ENCODE measurements around the gene INPP5A.
A peak's percentile ranks its signal among the peaks of the same experiment; 100 is the strongest.
"Not testable (repeated sequence)": the region's sequence is repeated elsewhere in the genome, so short reads cannot be mapped to it uniquely, and the experiment has no call there.

INPP5A gene

DNA sequence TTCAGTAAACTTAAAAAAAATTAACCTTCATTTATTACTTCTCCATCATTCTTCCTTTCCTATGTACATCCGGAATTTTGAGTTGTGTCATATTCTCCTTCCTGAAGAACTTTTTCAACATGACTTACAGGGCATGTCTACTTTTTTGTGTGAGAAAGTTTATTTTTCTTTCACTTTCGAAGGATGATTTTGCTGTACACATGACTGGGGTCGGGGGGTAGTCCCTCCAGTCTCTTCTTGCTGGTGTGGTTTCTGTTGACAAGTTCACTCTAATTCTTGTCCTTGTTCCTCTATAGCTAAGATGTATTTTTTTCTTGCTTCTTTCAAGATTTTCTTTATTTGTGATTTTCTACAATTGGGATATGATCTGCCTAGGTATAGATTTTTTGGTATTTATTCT lies 55.8 kb downstream of the INPP5A start:
- DNase-seq (ENCODE audit: low spot score) (no peak), FAIRE-seq (no peak)

DNA sequence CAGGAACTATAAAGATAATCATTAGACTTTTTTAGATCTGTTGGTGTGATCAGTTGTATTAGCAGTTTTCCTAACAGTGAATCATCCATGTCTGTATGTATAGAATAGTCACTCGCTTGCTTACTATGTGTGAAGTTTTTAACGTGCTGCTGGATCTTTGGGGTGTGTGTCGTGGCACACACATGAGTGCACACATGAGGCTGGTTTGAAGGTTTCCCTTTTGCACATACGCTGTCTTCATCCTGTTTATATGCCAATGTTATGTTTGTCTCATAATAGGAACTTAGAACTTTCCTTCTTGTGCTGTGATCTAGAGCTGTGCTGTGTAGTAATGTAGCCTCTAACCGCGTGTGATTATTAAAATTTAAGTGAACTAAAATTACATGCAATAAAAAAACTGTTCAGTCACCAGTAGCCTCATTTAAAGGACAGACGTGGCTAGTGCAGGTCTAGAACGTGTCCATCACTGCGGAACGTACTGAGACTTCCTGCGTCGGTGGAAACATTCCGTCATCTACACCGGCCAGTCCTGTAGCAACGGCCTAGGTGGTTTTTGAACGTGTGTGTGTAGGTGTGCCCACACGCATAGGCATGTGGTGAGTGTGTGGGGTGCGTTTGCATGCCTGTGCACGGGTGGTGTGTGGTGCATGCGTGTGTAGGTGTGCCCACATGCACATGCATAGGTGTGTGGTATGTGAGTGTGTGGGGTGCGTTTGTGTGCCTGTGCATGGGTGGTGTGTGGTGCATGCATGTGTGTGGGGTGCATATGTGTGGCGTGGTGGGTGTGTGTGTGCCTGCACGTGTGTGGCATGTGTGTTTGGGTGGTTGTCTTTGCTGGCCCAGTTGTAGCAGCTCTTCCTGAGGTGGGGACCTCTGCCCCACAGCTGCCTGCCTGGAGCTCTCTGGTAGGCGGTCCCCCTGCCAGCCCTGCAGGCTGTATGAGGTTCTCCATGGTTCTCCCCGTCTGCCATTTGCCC lies 56.6 kb downstream of the INPP5A start:
- DNase-seq (ENCODE audit: low spot score) = no peak
- no peak for FAIRE-seq

DNA sequence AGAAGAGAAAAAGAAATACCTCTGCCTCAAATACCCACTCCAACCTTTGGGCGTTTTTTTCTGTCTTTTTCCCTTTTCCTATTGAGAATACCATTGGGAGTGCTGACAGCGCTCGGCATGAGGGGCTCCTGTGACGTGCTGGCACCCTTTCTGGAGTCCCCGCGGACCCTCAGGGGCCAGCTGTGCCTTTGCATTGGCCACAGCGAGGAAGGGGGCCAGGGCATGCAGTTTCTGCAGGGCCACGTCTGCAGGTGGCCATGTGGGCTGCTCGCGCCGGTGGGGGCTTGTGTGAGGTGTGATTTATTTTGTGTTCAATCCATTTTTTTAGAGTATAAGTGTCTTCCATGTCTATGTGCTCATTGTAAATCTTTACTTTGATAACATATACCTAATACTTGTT lies 57.4 kb downstream of the INPP5A start:
- DNase-seq (ENCODE audit: low spot score) (no peak), FAIRE-seq (no peak)

DNA sequence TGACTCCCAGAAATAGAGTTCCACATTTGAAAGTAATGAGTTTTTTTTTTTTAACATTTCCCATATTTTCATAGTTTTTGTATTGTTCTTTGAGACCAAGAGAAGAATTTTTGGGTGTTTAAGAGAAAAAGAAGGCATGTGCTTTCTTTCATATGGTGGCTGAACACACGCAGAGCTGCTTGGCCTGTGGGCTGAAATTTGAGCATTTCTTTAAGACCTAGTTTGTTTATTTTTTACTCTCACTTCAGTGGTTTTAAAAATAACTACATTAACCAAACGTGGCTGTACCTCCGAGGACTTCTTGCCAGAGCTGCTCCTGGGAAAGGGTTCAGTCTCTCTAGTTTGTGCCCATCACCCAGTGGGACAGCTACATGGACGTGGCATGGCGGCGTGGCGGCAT lies 58.3 kb downstream of the INPP5A start:
- FAIRE-seq (no peak), DNase-seq (ENCODE audit: low spot score) (no peak)

DNA sequence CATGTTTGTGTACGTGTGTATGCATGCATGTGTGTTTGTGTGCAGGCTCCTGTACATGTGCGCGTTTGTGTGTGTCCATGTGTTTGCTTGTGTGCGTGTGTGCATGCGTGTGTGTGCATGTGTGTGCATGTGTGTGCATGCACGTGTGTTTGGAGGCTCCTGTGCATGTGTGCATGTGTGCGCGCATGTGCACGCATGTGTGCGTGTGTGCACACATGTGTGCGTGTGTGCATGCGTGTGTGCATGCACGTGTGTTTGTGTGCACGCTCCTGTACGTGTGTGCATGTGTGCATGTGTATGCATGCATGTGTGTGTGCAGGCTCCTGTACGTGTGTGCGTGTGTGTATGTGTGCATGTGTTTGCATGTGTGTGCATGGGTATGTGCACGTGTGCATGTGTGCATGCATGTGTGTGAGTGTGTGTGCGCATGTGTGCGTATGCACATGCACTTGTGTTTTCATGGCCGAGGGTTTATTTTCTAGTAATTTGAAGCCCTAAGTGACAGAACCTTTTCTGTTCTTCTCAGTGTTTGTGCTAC lies 59.2 kb downstream of the INPP5A start:
- no peak for DNase-seq (ENCODE audit: low spot score)
- FAIRE-seq = peak; percentile 67

DNA sequence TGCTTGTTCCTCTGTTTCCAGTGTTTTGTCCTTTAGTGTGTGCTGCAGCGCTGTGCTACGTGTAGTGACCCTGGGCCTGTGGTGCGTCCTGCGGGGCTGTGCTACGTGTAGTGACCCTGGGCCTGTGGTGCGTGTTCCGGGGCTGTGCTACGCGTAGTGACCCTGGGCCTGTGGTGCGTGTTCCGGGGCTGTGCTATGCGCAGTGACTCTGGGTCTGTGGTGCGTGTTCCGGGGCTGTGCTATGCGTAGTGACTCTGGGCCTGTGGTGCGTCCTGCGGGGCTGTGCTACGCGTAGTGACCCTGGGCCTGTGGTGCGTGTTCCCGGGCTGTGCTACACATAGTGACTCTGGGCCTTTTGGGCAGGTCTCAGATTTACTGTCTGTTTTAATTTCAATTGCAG lies 60.1 kb downstream of the INPP5A start:
- DNase-seq (ENCODE audit: low spot score) = no peak
- FAIRE-seq = no peak

DNA sequence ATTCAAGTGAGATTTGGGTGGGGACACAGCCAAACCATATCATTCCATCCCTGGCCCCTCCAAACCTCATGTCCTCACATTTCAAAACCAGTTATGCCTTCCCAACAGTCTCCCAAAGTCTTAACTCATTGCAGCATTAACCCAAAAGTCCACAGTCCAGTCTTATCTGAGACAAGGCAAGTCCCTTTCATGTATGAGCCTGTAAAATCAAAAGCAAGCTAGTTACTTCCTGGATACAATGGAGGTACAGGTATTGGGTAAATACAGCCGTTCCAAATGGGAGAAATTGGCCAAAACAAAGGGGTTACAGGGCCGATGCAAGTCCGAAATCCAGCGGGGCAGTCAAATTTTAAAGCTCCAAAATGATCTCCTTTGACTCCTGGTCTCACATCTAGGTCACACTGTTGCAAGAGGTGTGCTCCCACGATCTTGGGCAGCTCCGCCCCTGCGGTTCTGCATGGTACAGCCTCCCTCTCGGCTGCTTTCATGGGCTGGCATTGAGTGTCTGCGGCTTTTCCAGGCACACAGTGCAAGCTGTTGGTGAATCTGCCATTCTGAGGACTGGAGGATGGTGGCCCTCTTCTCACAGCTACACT lies 61.5 kb downstream of the INPP5A start:
- FAIRE-seq; DNase-seq (ENCODE audit: low spot score): not testable (repeated sequence)

DNA sequence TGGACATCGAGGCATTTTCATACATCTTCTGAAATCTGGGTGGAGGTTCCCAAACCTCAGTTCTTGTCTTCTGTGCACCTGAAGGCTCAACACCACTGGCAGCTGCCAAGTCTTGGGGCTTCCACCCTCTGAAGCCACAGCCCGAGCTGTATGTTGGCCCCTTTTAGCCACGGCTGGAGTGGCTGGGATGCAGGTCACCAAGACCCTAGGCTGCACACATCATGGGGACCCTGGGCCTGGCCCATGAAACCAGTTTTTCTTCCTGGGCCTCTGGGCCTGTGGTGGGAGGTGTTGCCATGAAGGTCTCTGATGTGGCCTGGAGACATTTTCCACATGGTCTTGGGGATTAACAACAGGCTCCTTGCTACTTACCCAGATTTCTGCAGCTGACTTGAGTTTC lies 62.1 kb downstream of the INPP5A start:
- FAIRE-seq (no peak), DNase-seq (ENCODE audit: low spot score) (no peak)

DNA sequence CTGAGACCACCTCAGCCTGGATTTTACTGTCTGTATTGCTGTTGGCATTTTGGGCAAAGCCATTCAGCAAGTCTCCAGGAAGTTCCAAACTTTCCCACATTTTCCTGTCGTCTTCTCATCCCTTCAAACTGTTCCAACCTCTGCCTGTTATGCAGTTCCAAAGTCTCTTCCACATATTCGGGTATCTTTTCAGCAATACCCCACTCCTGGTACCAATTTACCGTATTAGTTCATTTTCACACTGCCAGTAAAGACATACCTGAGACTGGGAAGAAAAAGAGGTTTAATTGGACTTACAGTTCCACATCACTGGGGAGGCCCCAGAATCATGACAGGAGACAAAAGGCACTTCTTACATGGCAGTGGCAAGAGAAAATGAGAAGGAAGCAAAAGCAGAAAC lies 62.8 kb downstream of the INPP5A start:
- FAIRE-seq (no peak), DNase-seq (ENCODE audit: low spot score) (no peak)

DNA sequence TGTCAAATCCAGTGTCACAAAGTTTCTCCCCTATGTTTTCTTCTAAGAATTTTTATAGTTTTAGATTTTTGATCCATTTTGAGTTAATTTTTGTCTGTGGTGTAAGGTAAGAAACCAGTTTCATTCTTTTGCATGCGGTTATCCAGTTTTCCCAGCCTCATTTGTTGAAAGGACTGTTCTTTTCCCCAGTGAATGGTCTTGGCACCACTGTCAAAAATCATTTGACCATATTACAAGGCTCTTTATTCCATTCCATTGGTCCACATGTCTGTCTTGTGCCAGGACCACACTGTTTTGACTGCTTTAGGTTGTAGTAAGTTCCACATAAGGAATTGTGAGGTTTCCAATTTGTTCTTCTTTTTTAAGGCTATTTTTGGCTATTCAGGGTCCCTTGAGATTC lies 64.0 kb downstream of the INPP5A start:
- DNase-seq (ENCODE audit: low spot score) (no peak), FAIRE-seq (no peak)

DNA sequence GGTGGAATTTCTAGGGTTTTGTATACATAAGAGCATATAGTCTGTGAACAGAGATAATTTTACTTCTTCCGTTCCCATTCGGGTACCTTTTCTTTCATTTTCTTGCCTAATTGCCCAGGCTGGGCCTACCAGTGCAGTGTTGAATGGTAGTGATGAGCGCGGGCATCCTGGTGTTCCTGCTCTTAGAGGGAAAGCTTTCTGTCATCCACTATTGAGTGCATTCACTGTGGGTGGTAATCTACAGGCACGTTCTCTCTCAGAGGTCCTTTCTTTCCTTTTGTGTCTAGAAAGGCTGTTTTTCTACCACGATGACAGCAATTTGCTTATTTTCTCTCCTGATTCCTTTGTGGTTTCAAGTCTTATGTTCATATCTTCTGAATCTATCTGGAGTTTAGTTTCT lies 65.0 kb downstream of the INPP5A start:
- no peak for DNase-seq (ENCODE audit: low spot score)
- FAIRE-seq = no peak

DNA sequence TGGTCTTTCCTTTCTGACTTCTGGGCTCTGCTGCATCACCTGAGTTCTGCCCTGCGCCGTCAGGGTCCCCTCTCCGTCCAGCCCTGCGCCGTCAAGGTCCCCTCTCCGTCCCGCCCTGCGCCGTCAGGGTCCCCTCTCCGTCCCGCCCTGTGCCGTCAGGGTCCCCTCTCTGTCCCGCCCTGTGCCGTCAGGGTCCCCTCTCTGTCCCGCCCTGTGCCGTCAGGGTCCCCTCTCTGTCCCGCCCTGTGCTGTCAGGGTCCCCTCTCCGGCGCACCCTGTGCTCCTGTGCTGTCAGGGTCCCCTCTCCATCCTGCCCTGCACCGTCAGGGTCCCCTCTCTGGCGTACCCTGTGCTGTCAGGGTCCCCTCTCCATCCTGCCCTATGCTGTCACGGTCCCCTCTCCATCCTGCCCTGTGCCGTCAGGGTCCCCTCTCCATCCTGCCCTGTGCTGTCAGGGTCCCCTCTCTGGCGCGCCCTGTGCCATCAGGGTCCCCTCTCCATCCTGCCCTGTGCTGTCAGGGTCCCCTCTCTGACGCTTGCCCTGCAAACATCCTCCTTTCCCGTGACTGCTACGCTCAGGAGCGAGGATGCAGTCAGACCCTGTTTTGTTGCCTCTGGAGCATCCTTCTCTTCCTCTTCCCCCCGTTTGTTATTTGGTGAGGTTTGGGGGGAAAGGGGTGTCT lies 66.4 kb downstream of the INPP5A start:
- FAIRE-seq = no peak
- DNase-seq (ENCODE audit: low spot score) = no peak

DNA sequence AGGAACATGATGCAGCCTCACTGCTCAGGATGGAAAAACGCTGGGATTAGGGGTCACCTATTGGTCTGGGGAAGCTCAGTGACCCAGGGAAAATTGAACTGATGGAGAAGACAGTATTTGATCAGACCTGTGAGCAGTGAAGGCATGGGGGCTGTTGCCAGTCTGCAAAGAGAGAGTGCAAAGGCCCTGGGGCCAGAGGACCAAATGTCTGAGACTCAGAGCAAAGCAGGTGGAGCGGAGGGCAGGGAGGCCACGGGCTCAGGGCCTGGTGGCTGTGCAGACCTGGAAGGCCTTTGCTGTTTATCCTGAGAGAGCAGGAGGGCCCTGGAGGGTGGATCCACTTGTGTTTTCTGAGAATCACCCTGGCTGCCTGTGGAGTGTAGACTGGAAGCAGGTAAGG lies 67.1 kb downstream of the INPP5A start:
- no peak for DNase-seq (ENCODE audit: low spot score)
- FAIRE-seq = no peak

DNA sequence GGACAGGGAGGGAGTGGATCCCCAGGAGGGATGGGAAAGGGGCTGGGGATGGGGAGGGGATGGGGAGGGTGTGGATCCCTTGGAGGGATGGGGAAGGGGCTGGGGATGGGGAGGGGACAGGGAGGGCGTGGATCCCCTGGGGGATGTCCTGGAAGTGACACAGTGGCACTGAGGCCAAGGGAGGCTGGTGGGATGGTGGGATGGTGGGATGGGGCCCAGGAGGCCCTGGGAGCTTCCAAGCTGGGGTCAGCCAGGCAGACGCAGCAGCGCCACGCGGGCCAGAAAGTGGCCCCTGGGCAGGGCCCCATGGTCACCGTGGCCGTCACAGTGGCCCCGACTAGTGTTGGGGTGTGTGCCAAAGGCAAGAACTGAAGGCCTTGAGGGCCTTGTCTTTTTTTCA lies 67.8 kb downstream of the INPP5A start:
- DNase-seq (ENCODE audit: low spot score) (no peak), FAIRE-seq (no peak)

DNA sequence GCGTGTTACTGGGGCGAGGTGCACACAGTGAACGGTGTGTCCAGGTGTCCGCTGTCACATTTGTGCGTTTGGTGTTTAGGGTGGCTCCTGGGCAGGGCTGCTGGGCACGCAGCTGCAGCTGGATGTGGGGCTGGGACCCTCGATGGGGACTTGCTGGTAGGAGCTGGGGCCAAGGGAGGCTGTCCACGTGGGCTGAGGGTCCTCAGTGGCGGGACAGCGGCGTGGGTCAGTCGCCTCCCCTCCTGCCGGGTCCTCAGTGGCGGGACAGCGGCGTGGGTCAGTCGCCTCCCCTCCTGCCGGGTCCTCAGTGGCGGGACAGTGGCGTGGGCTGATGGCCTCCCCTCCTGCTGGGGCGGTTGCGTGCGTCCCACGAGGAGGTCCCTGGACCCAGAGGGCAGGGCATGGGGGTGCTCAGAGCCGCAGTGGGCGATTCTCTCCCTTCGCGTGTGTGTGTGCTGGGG lies 68.5 kb downstream of the INPP5A start:
- DNase-seq (ENCODE audit: low spot score) (no peak), FAIRE-seq (no peak)

DNA sequence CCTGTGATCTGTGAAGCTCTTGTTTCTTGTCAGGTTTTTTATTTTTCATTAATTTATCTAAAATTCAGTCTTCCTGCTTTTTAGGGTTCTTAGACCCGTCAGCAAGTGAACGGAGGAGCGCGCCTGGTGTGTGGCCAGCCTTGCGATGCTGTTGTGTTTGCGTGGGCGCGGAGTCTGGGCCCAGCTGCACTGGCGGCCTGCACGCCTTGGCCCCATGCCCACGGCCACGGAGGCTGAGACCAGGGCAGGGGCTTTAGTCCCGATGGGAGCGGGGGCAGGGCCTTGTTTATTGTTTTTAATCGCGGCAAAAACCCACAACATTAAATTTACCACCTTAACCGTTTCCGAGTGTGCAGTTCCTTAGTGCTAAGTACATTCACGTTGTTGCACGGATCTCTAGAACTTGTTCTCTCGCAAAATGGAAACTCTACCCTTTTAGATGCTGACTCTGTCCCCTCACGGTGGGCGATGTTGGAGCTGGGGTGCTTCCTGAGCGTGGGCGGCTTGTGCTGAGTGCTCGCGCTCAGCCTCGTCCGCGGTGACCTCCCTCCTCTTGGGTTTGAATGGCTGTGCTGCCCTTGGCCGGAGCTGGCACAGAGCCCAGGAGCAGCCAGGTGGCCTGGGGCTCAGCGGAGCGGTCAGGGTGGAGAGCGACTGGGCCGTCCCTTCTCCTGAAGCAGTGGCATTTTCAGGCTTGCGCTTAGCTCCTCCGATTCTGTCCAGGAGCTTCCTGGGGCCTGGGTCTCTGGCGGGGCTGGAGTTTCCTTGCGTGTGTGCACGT lies 69.1 kb downstream of the INPP5A start:
- no peak for FAIRE-seq
- DNase-seq (ENCODE audit: low spot score) = no peak

DNA sequence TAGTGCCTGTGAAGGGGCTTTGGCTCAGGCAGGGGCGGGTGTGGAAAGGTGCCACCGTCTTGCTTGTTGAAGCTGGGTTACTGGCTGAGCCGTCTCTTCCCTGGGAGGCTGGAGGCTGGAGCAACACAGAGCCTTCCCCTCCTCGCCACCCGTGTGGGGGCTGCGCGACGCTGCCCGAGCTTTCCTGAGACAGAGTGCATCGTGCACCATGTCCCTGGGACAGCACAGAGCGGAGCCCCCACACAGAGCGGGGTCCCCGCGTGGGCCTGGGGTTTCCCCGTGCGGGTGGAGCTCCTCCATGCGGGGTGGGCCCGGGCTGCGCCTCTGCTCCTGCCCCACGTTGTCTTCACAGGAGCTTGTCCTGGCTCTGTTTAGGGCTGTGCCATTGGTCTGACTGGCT lies 69.9 kb downstream of the INPP5A start:
- FAIRE-seq (no peak), DNase-seq (ENCODE audit: low spot score) (no peak)

DNA sequence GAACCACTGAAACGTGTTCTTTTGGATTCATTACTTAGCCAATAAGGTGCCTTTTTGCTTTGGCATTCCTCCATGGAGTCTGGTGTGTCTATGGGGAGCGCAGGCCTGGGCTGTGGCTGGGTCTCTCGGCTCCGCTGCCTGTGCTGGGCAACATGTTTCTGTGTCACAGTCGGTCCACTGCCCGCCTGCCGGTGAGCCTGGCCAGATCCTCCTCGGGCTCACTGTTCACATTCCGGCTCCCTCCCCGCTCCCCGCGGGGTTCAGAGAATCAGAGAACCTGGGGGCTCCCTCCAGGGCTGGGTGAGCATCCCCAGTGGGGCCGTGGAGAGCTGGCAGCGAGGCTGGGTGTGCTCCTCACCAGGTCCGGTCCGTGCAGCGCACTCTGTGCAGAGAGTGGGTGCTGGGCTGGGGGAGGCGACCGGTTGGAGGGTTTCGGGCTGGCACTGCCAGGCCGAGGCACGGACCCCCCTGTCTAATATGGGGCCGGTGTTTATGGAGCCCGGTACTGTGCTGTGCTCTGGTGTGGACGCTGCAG lies 70.4 kb downstream of the INPP5A start:
- FAIRE-seq (no peak), DNase-seq (ENCODE audit: low spot score) (no peak)

DNA sequence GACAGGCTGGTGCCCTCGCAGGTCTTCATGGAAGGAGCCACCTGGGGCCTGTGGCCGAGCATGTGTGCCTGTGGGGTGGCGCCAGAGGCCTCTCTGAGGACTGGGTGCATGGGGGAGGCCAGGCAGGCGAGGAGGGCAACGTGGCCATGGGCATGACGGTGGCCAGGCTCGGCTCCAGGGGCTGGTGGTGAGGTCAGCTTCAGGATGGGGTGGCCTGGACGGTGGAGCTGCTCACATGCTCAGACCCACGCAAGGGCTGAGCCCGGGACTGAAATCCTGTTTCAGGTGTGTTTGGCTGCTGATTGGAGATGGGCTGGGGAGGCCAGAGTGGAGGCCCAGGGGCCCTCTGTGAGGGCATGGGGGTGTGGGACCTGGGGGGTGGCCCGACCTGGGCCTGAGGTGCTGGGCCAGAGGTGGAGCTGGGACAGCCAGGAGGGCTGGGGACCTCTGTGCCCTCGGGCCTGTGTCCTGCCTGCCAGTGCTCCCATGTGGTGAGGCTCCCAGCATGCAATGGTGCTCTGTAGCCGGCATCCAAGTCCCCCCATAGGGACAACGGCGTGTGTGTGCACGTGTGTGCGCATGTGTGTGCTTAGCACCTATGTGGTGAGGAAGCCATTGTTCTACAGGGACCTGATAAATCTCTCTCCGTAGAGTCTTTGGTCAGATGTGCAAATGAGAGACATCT lies 71.1 kb downstream of the INPP5A start:
- FAIRE-seq (no peak), DNase-seq (ENCODE audit: low spot score) (no peak)

DNA sequence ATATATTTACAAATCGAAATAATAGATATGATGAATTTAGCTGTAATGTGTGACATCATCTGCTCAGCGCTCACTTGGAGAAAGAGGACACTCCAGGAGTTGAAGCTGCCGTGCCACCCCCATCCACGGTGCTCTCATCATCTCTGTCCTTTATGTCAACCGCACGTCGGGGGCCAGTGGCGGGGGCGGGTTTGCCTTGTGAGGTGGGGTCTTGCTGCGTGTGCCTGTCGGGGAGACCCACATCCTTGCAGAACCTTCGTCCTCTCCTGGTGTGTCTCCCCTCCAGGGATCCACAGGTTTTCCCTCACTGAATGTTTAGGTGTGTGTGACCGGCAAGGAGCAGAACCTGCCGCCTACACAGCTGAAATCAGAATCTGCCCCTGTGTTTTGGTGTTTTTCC lies 71.6 kb downstream of the INPP5A start:
- FAIRE-seq = no peak
- no peak for DNase-seq (ENCODE audit: low spot score)
